Endothelial cell of umbilical vein (primary cell): ENCODE data around the gene CLTB. TPM values are rescaled to one million over a fixed set of nuclear protein-coding genes. Genes with fewer than 3 reads are reported as not detected.

Experiments
- BruUV-seq: library from RNA; stranded (reverse); fragments of 400-500 nt; replicated peaks from 2 replicates; lab custom pipeline; 2021; lab: Mats Ljungman, UMichigan
- CTCF ChIA-PET: fragments of 300-600, 350-600 bp; sonication (Branson Sonifier 250); formaldehyde crosslinking; loops from one replicate; lab custom pipeline; 2021; ENCODE audit warnings: antibody characterized with exemption, inconsistent platforms; lab: Charles Lee
- POLR2A ChIA-PET: fragments of 300-600, 350-600 bp; sonication (Branson Sonifier 250); formaldehyde crosslinking; loops from one replicate; lab custom pipeline; 2021; ENCODE audit warnings: antibody characterized with exemption, inconsistent platforms; lab: Charles Lee
- DNase-seq: peaks from one replicate; pipeline ENCODE4 v3.0.0-alpha.2; 2011; ENCODE audit warnings: low read depth, low spot score
- FAIRE-seq: peaks from 2 replicates; lab custom pipeline; 2011; peaks lifted over from hg19 to GRCh38; lab: Jason Lieb, UNC
- H2AFZ ChIP-seq: 2 replicates; pipeline ENCODE4 v1.6.0; 2012; ENCODE audit warnings: low read depth, low read length, control low read depth, inconsistent platforms
- H3K27ac ChIP-seq: 2 replicates; pipeline ENCODE4 v1.5.1; 2011; ENCODE audit warnings: low read depth, mild to moderate bottlenecking, control low read depth, low read length, moderate library complexity; ENCODE audit not compliant: insufficient read depth
- H3K27me3 ChIP-seq, 2 experiments: 2 replicates each; pipeline versions ENCODE4 v1.6.0 to v1.6.1; 2011; ENCODE audit warnings: low read length in 2 of 2, mixed read lengths in 1 of 2; ENCODE audit not compliant: control insufficient read depth in 2 of 2, insufficient read depth in 2 of 2
- H3K36me3 ChIP-seq, 2 experiments: 2 replicates in 1 of 2; 3 replicates in 1 of 2; pipeline ENCODE4 v1.5.1; 2011; ENCODE audit warnings: low read length in 2 of 2, mild to moderate bottlenecking in 1 of 2, moderate library complexity in 1 of 2; ENCODE audit not compliant: control insufficient read depth in 2 of 2, insufficient read depth in 2 of 2; ENCODE audit errors: extremely low read depth in 1 of 2
- H3K4me1 ChIP-seq: 3 replicates; pipeline ENCODE4 v1.5.1; 2011; ENCODE audit warnings: mild to moderate bottlenecking, low read length; ENCODE audit not compliant: control insufficient read depth, insufficient read depth; ENCODE audit errors: extremely low read depth
- H3K4me2 ChIP-seq: 2 replicates; pipeline ENCODE4 v1.6.1; 2011; ENCODE audit warnings: low read length, control low read depth, mixed read lengths; ENCODE audit not compliant: insufficient read depth
- H3K4me3 ChIP-seq, 3 experiments: fragments of 200-600 bp in 1 of 3; sonication (generic), shearing (Covaris generic) in 1 of 3; replicated peaks in 1 of 3; 2 replicates each; pipeline ENCODE4 v1.5.1; 2011 to 2016; ENCODE audit warnings: control low read depth in 3 of 3, low read length in 3 of 3, mild to moderate bottlenecking in 2 of 3, inconsistent platforms in 1 of 3, low read depth in 1 of 3, moderate library complexity in 1 of 3; ENCODE audit not compliant: insufficient read depth in 1 of 3
- H3K79me2 ChIP-seq: 2 replicates; pipeline ENCODE4 v1.6.0; 2012; ENCODE audit warnings: low read length, inconsistent platforms; ENCODE audit not compliant: control insufficient read depth, insufficient read depth
- H3K9ac ChIP-seq: replicated peaks from 2 replicates; pipeline ENCODE3; 2011; ENCODE audit warnings: low read length, control low read depth; ENCODE audit not compliant: insufficient read depth; ENCODE audit errors: extremely low read depth
- H3K9me1 ChIP-seq: replicated peaks from 3 replicates; pipeline ENCODE4 v1.6.0; 2011; ENCODE audit warnings: mild to moderate bottlenecking, low read length; ENCODE audit not compliant: control insufficient read depth, insufficient read depth; ENCODE audit errors: extremely low read depth
- H3K9me3 ChIP-seq: replicated peaks from 2 replicates; pipeline ENCODE4 v1.5.1; 2012; ENCODE audit warnings: low read length, inconsistent platforms; ENCODE audit not compliant: control insufficient read depth, insufficient read depth
- H4K20me1 ChIP-seq: replicated peaks from 2 replicates; pipeline ENCODE3; 2011; ENCODE audit warnings: mild to moderate bottlenecking, low read length; ENCODE audit not compliant: control insufficient read depth, insufficient read depth; ENCODE audit errors: extremely low read depth
- CTCF ChIP-seq, 2 donors: IDR thresholded peaks; 1 replicate in 1 of 2; 2 replicates in 1 of 2; pipeline ENCODE4 v1.5.1; 2011; ENCODE audit warnings: low read length in 2 of 2, mild to moderate bottlenecking in 2 of 2, moderate library complexity in 2 of 2, control low read depth in 1 of 2, inconsistent platforms in 1 of 2, low read depth in 1 of 2; ENCODE audit not compliant: insufficient read depth in 1 of 2; ENCODE audit errors: extremely low read depth in 1 of 2
- EZH2 ChIP-seq: IDR thresholded peaks from 2 replicates; pipeline ENCODE4 v1.6.1; 2012; ENCODE audit warnings: borderline replicate concordance, low read depth, mild to moderate bottlenecking, moderate library complexity, low read length, inconsistent platforms; ENCODE audit not compliant: severe bottlenecking
- FOS ChIP-seq: IDR thresholded peaks from 2 replicates; pipeline ENCODE4 v1.6.1; 2011; ENCODE audit warnings: mild to moderate bottlenecking, low read length, moderate library complexity, borderline replicate concordance; ENCODE audit not compliant: insufficient read depth
- GATA2 ChIP-seq: IDR thresholded peaks from 2 replicates; pipeline ENCODE4 v1.7.0; 2011; ENCODE audit warnings: low read depth, mild to moderate bottlenecking, moderate library complexity, mixed read lengths, low read length; ENCODE audit not compliant: insufficient read length, insufficient read depth
- JUN ChIP-seq: IDR thresholded peaks from 2 replicates; pipeline ENCODE4 v1.6.1; 2011; ENCODE audit warnings: borderline replicate concordance, low read depth; ENCODE audit not compliant: insufficient read length, insufficient read depth
- MAX ChIP-seq: IDR thresholded peaks from 2 replicates; pipeline ENCODE4 v1.6.1; 2011; ENCODE audit not compliant: insufficient read depth, insufficient read length
- MYC ChIP-seq: IDR thresholded peaks from one replicate; pipeline ENCODE4 v1.6.1; 2011; ENCODE audit warnings: mild to moderate bottlenecking, low read depth, low read length
- POLR2A ChIP-seq: IDR thresholded peaks from 2 replicates; pipeline ENCODE4 v1.6.1; 2012; ENCODE audit warnings: low read depth, mild to moderate bottlenecking, control low read depth, low read length
- POLR2AphosphoS5 ChIP-seq: IDR thresholded peaks from 2 replicates; pipeline ENCODE4 v1.6.1; 2012; ENCODE audit warnings: low read depth, mild to moderate bottlenecking, control low read depth, low read length, moderate library complexity; ENCODE audit not compliant: insufficient read depth
- dilution Hi-C: fragments of 300-500 bp; cut with MboI; formaldehyde crosslinking; loops from one replicate; pipeline ENCODE4 v1.15.0; 2019; ENCODE audit warnings: low sequenced_read_pairs; ENCODE audit not compliant: extremely low pct_ligation_motif_present
- intact Hi-C: fragments of 100-400 bp; cut with micrococcal nuclease; formaldehyde crosslinking; loops from one replicate; pipeline ENCODE4 v1.10.0; 2022
- polyA plus RNA-seq, 4 experiments: library from polyadenylated mRNA; depleted of rRNA in 3 of 4; stranded (reverse) in 3 of 4; unstranded in 1 of 4; fragments of >200 nt; gene quantifications; 2 replicates each; pipeline versions ENCODE4 v1.2.1 to v1.2.3, GENCODE V29; 2011 to 2012; ENCODE audit warnings: missing spikeins in 1 of 4
- total RNA-seq: library from RNA; stranded (reverse); gene quantifications from 2 replicates; pipeline ENCODE4 v1.2.3, GENCODE V29; 2021

Gene CLTB
- total and polyA plus RNA-seq, 2 donors (not counting 3 experiments of a cell fraction or from before 2014, with no cell fraction given): 73.2 to 111 TPM

GRCh38 chr5:176394096-176394495 is 22.2 kb downstream of the CLTB start:
- POLR2A ChIA-PET: no interaction called here
- H3K4me3 ChIP-seq: no peak overlapping the region
- no peak overlapping the region for H3K4me2 ChIP-seq
- no peaks in the 10 kb centered on the region for H3K79me2 ChIP-seq
- no peaks in the 10 kb centered on the region for H3K27me3 ChIP-seq
- intact Hi-C loops (no loop called here), dilution Hi-C loops (no loop called here)
- DNase-seq (no peak), FAIRE-seq (no peak)
- H4K20me1 ChIP-seq: no peaks in the 10 kb centered on the region
- peaks cover 4% of the 10 kb centered on the region for H3K4me1 ChIP-seq
- BruUV-seq: no TSS peak
- TF ChIP-seq JUN: no peak
- TF ChIP-seq FOS: no peak
- TF ChIP-seq CTCF (IDR thresholded peaks at IDR 0.05; ENCODE audit: extremely low read depth in 1 of 2, insufficient read depth in 1 of 2, low read depth in 1 of 2, low read length in 2 of 2): no peak
- no peak for TF ChIP-seq MAX
- no peak for TF ChIP-seq POLR2AphosphoS5
- no peak for TF ChIP-seq GATA2
- no peak for TF ChIP-seq MYC
- no peak for TF ChIP-seq EZH2
- TF ChIP-seq POLR2A: no peak
- H2AFZ ChIP-seq: no peak overlapping the region
- CTCF ChIA-PET: interaction anchor here (1.6 kb wide), 1 partner anchor 13 kb away, joined by 3 read pairs; no protein-coding TSS in a partner anchor
- H3K9me1 ChIP-seq: no peaks in the 10 kb centered on the region
- H3K27ac ChIP-seq: no peak overlapping the region
- H3K9ac ChIP-seq: no peak overlapping the region
- H3K36me3 ChIP-seq: peaks cover 2 to 27% of the 10 kb centered on the region in 2 experiments
- H3K9me3 ChIP-seq: no peaks in the 10 kb centered on the region
